ENCODE data around the gene CENPU. TPM values are rescaled to one million over a fixed set of nuclear protein-coding genes. Genes with fewer than 3 reads are reported as not detected.

The CENPU gene
- total and polyA plus RNA-seq, 2 of the 13 experiments (the other 11 are each of a cell fraction or from before 2014, with no cell fraction given) = 11.7 to 35.8 TPM

GRCh38 chr4:184649971-184650855 lies 83.7 kb downstream of the CENPU start (continued):
- TF ChIP-seq ZNF274 (CRISPR knock-in tag; IDR thresholded peaks at IDR 0.05) (0 out of 2 replicates have a peak, but pooled peaks have one; percentile 11), ZBTB34 (CRISPR knock-in tag; IDR thresholded peaks at IDR 0.05) (0 out of 2 replicates have a peak, but pooled peaks have one; percentile 21), ZNF577 (CRISPR knock-in tag; IDR thresholded peaks at IDR 0.05; ENCODE audit: borderline replicate concordance, low read depth) (no peak), ZBTB14 (CRISPR knock-in tag; IDR thresholded peaks at IDR 0.05) (no peak), KAT8 (CRISPR knock-in tag; IDR thresholded peaks at IDR 0.05) (0 out of 2 replicates have a peak, but pooled peaks have one; percentile 23), ZBTB49 (CRISPR knock-in tag; IDR thresholded peaks at IDR 0.05; ENCODE audit: borderline replicate concordance) (no peak), HMGXB4 (CRISPR knock-in tag; IDR thresholded peaks at IDR 0.05; ENCODE audit: borderline replicate concordance in 1 of 2, low read depth in 1 of 2) (0 out of 4 replicates have a peak, but pooled peaks of 1 of the 2 experiments have one; percentile 7), YEATS2 (CRISPR knock-in tag; IDR thresholded peaks at IDR 0.05; ENCODE audit: borderline replicate concordance) (0 out of 2 replicates have a peak, but pooled peaks have one; percentile 8), ZFX (CRISPR knock-in tag; IDR thresholded peaks at IDR 0.05; ENCODE audit: low read depth) (peak; percentile 25; the same call in 1 of the 2 replicates), SRY (CRISPR knock-in tag; IDR thresholded peaks at IDR 0.05) (0 out of 2 replicates have a peak, but pooled peaks have one; percentile 19), UBTF (CRISPR knock-in tag; IDR thresholded peaks at IDR 0.05) (0 out of 2 replicates have a peak, but pooled peaks have one; percentile 5), HDAC2 (CRISPR knock-in tag; IDR thresholded peaks at IDR 0.05) (peak; percentile 37; the same call in 1 of the 2 replicates), RAD21 (CRISPR knock-in tag; IDR thresholded peaks at IDR 0.05) (no peak), SYNCRIP (IDR thresholded peaks at IDR 0.05; ENCODE audit: insufficient read depth, low read depth, low read length) (no peak), ZNF691 (CRISPR knock-in tag; IDR thresholded peaks at IDR 0.05; ENCODE audit: borderline replicate concordance, low read depth) (peak; percentile 62; the same call in 1 of the 2 replicates)
